Astrocyte (in vitro differentiated cells and primary cell): ENCODE data around the gene CST8.
"Not testable (repeated sequence)": the region's sequence is repeated elsewhere in the genome, so short reads cannot be mapped to it uniquely, and the experiment has no call there.

Experiments used
- EZH2 ChIP-seq: IDR thresholded peaks from 2 replicates; pipeline ENCODE4 v1.6.1; 2012; ENCODE audit warnings: mild to moderate bottlenecking, low read length, inconsistent platforms; ENCODE audit not compliant: insufficient read depth
- TF ChIP-seq, protein P1 (sequence below): IDR thresholded peaks from 2 replicates; pipeline ENCODE4 v1.5.1; 2011; ENCODE audit warnings: low read depth, mild to moderate bottlenecking, inconsistent platforms, low read length, moderate library complexity; ENCODE audit not compliant: insufficient read depth

- TF ChIP-seq, protein P1, sequence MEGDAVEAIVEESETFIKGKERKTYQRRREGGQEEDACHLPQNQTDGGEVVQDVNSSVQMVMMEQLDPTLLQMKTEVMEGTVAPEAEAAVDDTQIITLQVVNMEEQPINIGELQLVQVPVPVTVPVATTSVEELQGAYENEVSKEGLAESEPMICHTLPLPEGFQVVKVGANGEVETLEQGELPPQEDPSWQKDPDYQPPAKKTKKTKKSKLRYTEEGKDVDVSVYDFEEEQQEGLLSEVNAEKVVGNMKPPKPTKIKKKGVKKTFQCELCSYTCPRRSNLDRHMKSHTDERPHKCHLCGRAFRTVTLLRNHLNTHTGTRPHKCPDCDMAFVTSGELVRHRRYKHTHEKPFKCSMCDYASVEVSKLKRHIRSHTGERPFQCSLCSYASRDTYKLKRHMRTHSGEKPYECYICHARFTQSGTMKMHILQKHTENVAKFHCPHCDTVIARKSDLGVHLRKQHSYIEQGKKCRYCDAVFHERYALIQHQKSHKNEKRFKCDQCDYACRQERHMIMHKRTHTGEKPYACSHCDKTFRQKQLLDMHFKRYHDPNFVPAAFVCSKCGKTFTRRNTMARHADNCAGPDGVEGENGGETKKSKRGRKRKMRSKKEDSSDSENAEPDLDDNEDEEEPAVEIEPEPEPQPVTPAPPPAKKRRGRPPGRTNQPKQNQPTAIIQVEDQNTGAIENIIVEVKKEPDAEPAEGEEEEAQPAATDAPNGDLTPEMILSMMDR, result not testable (repeated sequence)
- TF ChIP-seq EZH2, result not testable (repeated sequence)
Observed at GRCh38 chr20:23466961-23467360, 24.0 kb upstream of the CST8 start.
